HepG2 (cell line): Measurements from ENCODE around the gene PTGIS. TPM values are rescaled to one million over a fixed set of nuclear protein-coding genes. Genes with fewer than 3 reads are reported as not detected.
A peak's percentile ranks its signal among the peaks of the same experiment; 100 is the strongest.

Source experiments
- BRD4 ChIP-seq: sonication (generic); formaldehyde crosslinking; IDR thresholded peaks from 2 replicates; pipeline ENCODE4 v1.4.0; 2020; ENCODE audit warnings: missing genetic modification reagents
- FOXP1 ChIP-seq, 2 experiments: fragments of 450-650 bp in 1 of 2; IDR thresholded peaks; 2 replicates each; pipeline ENCODE4 v1.6.1; 2017 to 2018; ENCODE audit warnings: antibody characterized with exemption in 1 of 2
- HDAC1 ChIP-seq: sonication (generic); formaldehyde crosslinking; IDR thresholded peaks from 2 replicates; pipeline ENCODE4 v1.5.1; 2020; ENCODE audit warnings: mild to moderate bottlenecking, missing genetic modification reagents
- HOXA5 ChIP-seq: sonication (generic); formaldehyde crosslinking; IDR thresholded peaks from 2 replicates; pipeline ENCODE4 v1.4.0; 2020; ENCODE audit warnings: missing genetic modification reagents
- KLF6 ChIP-seq: IDR thresholded peaks from 2 replicates; pipeline ENCODE4 v1.8.0; 2016; ENCODE audit warnings: missing biosample characterization, missing genetic modification reagents
- MEIS2 ChIP-seq: sonication (generic); formaldehyde crosslinking; IDR thresholded peaks from 2 replicates; pipeline ENCODE4 v1.9.0; 2021; ENCODE audit warnings: mild to moderate bottlenecking, missing genetic modification reagents
- RAD51 ChIP-seq: fragments of 450-650 bp; IDR thresholded peaks from 2 replicates; pipeline ENCODE4 v1.6.1; 2016; ENCODE audit warnings: borderline replicate concordance
- REST ChIP-seq, 2 experiments: IDR thresholded peaks; 2 replicates each; pipeline ENCODE4 v1.6.1; 2011 to 2012; ENCODE audit warnings: low read length in 2 of 2, borderline replicate concordance in 1 of 2, low read depth in 1 of 2, mild to moderate bottlenecking in 1 of 2, moderate library complexity in 1 of 2
- TARDBP ChIP-seq: sonication (generic); formaldehyde crosslinking; IDR thresholded peaks from 2 replicates; pipeline ENCODE4 v1.8.0; 2022; ENCODE audit warnings: mild to moderate bottlenecking, missing genetic modification reagents
- ZBTB20 ChIP-seq: sonication (generic); formaldehyde crosslinking; IDR thresholded peaks from 2 replicates; pipeline ENCODE4 v1.8.1; 2023; ENCODE audit warnings: missing genetic modification reagents, low read depth, mild to moderate bottlenecking, borderline replicate concordance
- ZBTB46 ChIP-seq: sonication (generic); formaldehyde crosslinking; IDR thresholded peaks from 2 replicates; pipeline ENCODE4 v1.4.0; 2020; ENCODE audit warnings: mild to moderate bottlenecking, missing genetic modification reagents, borderline replicate concordance
- ZKSCAN5 ChIP-seq: sonication (generic); formaldehyde crosslinking; IDR thresholded peaks from 2 replicates; pipeline ENCODE4 v1.5.1; 2020; ENCODE audit warnings: mild to moderate bottlenecking, missing genetic modification reagents
- ZNF460 ChIP-seq: sonication (generic); formaldehyde crosslinking; IDR thresholded peaks from 2 replicates; pipeline ENCODE4 v1.5.1; 2020; ENCODE audit warnings: missing genetic modification reagents, mild to moderate bottlenecking, borderline replicate concordance
- ZNF513 ChIP-seq: sonication (generic); formaldehyde crosslinking; conservative IDR thresholded peaks from 2 replicates; pipeline ENCODE4 v1.5.0; 2020; ENCODE audit warnings: missing genetic modification reagents
- ZNF567 ChIP-seq: sonication (generic); formaldehyde crosslinking; IDR thresholded peaks from 2 replicates; pipeline ENCODE4 v1.8.1; 2023; ENCODE audit warnings: mild to moderate bottlenecking, missing genetic modification reagents, borderline replicate concordance
- ZNF572 ChIP-seq: sonication (generic); formaldehyde crosslinking; IDR thresholded peaks from 2 replicates; pipeline ENCODE4 v1.5.1; 2020; ENCODE audit warnings: mild to moderate bottlenecking, missing genetic modification reagents
- ZNF574 ChIP-seq: sonication (generic); formaldehyde crosslinking; IDR thresholded peaks from 2 replicates; pipeline ENCODE4 v1.4.0; 2020; ENCODE audit warnings: missing genetic modification reagents
- ZNF674 ChIP-seq: sonication (generic); formaldehyde crosslinking; IDR thresholded peaks from 2 replicates; pipeline ENCODE4 v1.5.0; 2020; ENCODE audit warnings: low read depth, mild to moderate bottlenecking, missing genetic modification reagents
- polyA plus RNA-seq, 8 experiments: library from polyadenylated mRNA; depleted of rRNA in 3 of 8; stranded (reverse) in 7 of 8; unstranded in 1 of 8; fragments of >200 nt; fragmentation: Illumina TruSeq in 4 of 8; extraction: Trizol in 4 of 8; gene quantifications; 2 replicates each; pipeline versions ENCODE4 v1.2.1 to v1.2.3, GENCODE V29; 2011 to 2016; ENCODE audit warnings: low read depth in 4 of 8, missing spikeins in 1 of 8, mixed read lengths in 1 of 8; ENCODE audit not compliant: insufficient read depth in 1 of 8
- total RNA-seq, 5 experiments: library from RNA; depleted of rRNA; stranded (reverse); fragments of >200 nt; fragmentation: Illumina TruSeq; extraction: Trizol; gene quantifications; 2 replicates each; pipeline ENCODE4 v1.2.3, GENCODE V29; 2016; ENCODE audit warnings: low read depth in 1 of 5
- TF ChIP-seq, protein P1 (sequence below): IDR thresholded peaks from 2 replicates; pipeline ENCODE4 v1.6.1; 2016; ENCODE audit warnings: missing compliant biosample characterization, missing genetic modification reagents, borderline replicate concordance

The PTGIS gene
- total and polyA plus RNA-seq, 2 of the 13 experiments (the other 11 are each of a cell fraction or from before 2014, with no cell fraction given), result not detected

GRCh38 chr20:49597825-49598395 is 30.0 kb upstream of the PTGIS start (continued):
- no peak for TF ChIP-seq ZNF567 (CRISPR knock-in tag)
- TF ChIP-seq ZKSCAN5 (CRISPR knock-in tag), result no peak
- TF ChIP-seq HDAC1, result no peak
- TF ChIP-seq KLF6, result 0 out of 2 replicates have a peak, but pooled peaks have one; percentile 50
- TF ChIP-seq TARDBP (CRISPR knock-in tag), result no peak
- no peak for TF ChIP-seq REST (IDR thresholded peaks at IDR 0.05; ENCODE audit: borderline replicate concordance in 1 of 2, low read depth in 1 of 2, low read length in 2 of 2)
- TF ChIP-seq HOXA5 (CRISPR knock-in tag), result no peak
- no peak for TF ChIP-seq ZBTB20
- no peak for TF ChIP-seq ZNF513
- no peak for TF ChIP-seq BRD4 (CRISPR knock-in tag)
- no peak for TF ChIP-seq ZNF674 (CRISPR knock-in tag)
- TF ChIP-seq ZNF572 (CRISPR knock-in tag), result no peak
- TF ChIP-seq MEIS2 (CRISPR knock-in tag), result no peak
- peak; percentile 98 for TF ChIP-seq ZNF460 (CRISPR knock-in tag)
- TF ChIP-seq ZBTB46 (CRISPR knock-in tag), result no peak
- TF ChIP-seq, protein P1, sequence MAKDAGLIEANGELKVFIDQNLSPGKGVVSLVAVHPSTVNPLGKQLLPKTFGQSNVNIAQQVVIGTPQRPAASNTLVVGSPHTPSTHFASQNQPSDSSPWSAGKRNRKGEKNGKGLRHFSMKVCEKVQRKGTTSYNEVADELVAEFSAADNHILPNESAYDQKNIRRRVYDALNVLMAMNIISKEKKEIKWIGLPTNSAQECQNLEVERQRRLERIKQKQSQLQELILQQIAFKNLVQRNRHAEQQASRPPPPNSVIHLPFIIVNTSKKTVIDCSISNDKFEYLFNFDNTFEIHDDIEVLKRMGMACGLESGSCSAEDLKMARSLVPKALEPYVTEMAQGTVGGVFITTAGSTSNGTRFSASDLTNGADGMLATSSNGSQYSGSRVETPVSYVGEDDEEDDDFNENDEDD (CRISPR knock-in tag), result no peak
- no peak; the same call in 1 of the 2 replicates for TF ChIP-seq FOXP1 (IDR thresholded peaks at IDR 0.05)
- TF ChIP-seq FOXP1 (CRISPR knock-in tag; IDR thresholded peaks at IDR 0.05), result peak; percentile 82
- no peak for TF ChIP-seq RAD51
- TF ChIP-seq ZNF574 (CRISPR knock-in tag), result no peak
